NCI-H1694 treated with DMSO at 0.1 percent for 48 hours (cell line): ENCODE results near the gene RHEBL1.
A peak's percentile ranks its signal among the peaks of the same experiment; 100 is the strongest.

ENCODE experiments used
- DNase-seq: peaks from one replicate; lab custom pipeline; 2025; lab: John Stamatoyannopoulos, UW

Gene RHEBL1

DNA sequence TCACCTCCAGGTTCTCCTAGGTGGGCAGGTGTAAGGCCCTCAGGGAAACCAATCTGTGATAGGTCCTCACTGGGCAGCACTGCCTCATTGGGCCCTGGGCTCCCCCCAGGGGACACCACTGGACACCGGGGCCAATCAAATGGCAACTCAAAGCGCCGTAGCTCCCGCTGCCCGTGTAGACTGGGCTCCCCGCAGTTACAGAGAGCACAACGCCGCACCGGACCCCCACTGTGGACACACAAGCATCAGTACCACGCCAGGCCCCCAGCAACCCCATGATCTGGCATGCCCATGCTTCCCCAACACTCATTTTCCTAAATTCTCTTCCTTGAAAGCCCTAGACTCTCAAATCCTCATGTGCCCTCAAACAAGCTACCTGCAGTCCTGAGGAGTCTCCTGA lies 15.3 kb downstream of the RHEBL1 start:
- DNase-seq = no peak

DNA sequence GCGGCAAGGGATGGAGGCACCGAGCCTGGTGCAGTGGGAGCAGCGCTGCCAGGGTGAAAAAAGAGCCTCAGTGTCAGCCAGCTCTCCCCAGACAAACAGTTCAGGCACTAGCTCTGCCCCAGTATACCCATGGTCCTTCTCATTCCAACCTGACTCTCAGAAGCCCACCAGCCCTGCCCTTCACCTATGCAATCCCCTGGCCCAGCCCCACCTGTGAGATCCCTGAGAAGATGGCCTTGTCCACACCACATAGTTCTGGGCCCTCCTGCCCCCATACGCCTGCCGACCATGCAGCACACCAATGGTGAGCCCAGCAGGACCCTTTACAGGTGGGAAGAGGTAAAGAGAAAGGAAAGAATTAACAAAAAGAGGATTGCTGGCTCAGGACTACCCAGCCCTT lies 15.7 kb downstream of the RHEBL1 start:
- DNase-seq = no peak

DNA sequence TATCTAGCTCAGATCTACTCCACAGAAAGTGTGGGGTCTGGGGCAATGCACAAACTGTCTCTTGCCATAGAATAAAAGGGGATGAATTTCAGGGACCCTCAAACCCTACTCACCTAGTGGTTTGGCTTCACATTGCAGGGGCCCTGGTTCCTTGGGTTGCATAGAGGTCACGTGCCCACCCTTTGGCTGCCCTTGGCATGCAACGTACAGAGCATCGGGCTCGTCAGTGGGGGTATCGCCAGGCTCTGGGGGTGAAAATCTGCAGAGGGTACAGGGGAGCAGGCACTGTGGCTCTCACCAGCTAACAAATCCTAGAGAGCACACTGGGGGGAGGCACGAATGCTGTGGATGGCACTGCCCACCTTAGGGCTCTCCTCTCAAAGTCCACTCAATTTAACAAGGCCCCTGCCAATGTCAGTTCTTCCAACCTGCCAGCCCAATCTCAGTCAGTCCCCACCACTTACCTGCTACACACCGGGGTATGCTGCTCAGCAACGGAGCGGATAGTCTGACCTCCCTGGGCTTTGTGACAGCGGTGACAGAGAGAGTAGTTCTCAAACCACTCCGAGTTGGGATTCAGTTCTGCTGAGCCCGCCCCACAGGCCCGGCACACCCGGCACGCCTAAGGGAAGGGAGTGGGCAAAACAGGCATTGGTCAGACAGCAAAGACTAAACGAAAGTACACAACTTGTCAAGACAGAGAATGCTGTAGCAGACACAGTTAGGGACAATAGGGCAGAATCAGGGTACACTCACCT lies 17.1 kb downstream of the RHEBL1 start:
- DNase-seq = no peak

DNA sequence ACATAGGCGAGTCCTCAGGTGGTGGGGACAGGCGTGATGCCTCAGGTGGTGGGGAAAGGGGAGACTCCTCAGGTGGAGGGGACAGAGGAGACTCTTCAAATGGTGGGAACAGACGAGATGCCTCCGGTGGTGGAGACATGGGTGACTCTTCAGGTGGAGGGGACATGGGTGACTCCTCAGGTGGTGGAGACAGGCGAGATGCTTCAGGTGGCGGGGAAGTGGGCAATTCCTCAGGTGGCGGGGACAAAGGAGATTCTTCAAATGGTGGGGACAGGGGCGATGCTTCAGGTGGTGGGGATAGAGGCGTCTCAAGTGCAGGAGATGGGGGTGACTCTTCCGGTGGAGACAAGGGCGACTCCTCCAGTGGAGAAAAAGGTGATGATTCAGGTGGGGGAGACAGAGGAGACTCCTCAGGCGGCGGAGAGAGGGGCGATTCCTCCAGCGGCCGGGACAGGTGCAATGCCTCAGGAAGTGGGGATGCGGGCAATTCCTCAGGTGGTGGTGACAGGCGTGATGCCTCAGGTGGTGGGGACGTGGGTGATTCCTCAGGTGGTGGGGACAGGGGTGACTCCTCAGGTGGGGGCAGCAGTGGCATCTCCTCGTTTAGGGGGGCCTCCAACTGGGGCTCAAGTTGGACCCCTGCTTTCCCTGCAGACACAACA lies 17.9 kb downstream of the RHEBL1 start:
- no peak for DNase-seq

DNA sequence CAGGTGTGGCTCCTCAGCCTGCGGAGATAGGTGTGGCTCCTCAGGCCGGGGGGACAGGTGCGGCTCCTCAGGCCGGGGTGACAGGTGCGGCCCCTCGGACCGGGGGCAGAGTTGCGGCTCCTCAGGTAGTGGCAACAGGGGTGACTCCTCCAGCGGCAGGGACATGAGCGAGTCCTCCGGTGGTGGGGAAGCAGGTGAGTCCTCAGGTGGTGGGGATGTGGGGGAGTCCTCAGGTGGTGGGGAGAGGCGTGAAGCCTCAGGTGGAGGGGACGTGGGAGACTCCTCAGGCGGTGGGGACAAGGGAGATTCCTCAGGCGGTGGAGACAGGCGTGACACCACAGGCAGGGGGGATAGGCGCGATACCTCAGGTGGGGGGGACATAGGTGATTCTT lies 18.4 kb downstream of the RHEBL1 start:
- DNase-seq = no peak

DNA sequence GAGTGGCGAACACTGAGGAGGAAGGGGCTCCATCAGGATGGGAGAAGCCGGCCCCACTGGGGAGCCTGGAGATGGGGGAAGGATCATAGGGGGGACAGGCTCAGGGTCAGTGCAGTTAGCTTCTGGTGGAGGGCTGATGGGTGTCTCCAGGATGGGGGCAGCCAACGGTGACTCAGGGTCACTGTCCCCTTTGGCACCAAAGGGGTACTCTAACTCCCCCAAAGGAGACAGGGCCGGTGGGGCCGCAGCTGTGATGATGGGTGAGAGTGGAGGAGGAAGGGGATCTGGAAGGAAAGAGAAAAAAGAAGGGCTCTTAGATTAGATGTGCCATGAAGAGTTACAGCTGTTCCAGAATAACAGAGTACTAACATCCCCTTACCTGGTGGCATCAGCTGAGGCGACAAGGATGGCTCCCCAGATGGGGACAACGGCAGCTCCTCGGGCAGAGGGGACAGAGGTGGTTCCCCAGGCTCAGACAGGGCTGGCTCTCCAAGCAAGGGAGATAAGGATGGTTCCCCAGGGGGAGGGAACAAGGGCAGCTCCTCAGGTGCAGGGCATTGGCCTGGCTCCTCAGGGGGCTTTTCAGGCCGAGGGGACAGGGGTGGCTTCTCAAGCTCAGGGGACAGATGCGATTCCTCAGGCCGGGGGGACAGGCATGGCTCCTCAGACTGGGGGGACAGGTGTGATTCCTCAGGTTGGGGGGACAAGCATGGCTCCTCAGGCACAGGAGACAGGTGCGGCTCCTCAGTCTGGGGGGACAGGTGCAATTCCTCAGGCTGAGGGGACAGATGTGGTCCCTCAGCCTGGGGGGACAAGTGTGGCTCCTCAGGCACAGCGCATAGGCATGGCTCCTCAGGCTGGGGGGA lies 19.0 kb downstream of the RHEBL1 start:
- no peak for DNase-seq

DNA sequence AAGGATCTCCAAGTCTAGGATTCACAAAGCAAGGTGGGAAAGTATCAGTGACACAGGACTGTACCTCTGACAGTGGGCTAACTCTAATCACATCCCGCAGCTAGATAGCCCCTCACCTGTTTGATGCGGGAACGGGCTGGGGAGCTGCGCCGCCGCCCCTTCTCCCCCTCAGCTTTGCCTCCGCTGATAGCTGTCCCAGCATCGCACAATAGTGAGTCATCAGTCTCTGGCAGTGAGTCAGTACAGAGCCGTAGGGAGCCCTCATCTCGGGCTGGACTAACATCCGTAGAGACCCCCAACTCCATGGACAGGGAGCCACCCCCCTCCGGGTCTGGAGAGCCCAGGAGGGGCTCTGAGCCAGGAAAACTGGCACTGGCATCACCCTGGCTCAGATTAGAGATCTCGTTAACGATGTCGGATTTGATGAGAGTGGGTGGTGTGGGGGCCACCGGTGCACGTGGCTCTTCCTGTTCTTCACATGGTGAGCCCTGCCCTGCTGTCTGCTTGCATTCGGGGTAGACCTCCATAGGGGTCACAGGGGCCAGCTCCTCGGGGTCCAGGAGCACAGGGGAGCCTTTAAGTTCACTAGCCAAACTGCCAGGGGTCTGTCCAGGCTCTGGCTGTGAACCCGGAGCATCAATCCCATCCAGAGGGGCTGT lies 20.1 kb downstream of the RHEBL1 start:
- DNase-seq = no peak

DNA sequence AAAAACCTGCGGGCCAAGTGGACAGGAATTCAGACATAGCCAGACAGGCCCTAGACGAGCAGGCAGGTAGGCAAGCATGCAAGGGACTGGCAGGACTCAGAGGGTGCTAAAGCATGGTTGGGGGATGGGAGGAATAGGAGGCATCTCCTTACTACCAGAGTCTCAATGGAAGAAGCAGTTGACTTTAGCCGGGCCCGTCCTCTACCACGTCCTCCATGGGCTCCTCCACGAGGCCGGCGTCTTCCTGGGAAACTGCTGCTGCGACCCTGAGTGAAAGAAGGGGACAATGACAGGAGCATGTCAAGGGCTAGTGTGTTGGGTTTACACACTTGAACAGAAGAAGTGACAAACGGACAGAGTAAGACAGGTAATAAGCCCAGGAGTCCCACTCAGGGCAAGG lies 20.8 kb downstream of the RHEBL1 start:
- DNase-seq = no peak

DNA sequence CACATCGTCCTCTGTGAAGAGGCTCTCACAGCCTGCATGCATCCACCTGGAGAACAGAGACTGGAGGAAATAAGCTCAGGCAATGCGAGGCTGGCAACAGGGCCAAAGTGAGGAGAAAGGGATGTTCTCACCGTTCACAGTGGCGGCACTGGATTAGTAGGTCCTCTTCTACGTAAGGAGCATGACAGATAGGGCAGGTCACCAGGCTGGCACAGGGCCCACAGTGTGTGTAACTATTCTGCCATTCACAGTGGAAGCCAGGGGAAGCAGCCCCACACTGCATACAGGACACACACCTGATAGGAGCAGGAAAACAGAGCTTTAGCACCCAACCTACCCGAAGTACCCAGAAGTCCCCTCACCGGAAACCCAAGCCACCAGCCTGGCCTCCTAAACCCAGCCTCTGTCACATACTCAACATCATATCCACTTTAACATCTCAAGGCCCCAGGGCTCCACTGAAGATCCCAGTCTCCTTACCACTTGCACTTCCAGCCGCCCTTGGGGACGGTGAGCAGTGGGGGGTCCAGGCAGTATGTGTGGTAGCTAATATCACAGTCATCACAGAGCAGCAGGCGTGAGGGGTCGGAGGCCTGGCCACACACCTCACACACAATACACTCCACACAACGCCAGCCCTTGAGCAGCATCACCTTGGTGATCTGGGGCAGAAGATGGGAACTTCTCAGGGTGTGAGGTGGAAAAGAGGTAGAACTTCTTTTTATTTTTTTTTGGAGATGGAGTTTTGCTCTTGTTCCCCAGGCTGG lies 23.5 kb downstream of the RHEBL1 start:
- DNase-seq = no peak

DNA sequence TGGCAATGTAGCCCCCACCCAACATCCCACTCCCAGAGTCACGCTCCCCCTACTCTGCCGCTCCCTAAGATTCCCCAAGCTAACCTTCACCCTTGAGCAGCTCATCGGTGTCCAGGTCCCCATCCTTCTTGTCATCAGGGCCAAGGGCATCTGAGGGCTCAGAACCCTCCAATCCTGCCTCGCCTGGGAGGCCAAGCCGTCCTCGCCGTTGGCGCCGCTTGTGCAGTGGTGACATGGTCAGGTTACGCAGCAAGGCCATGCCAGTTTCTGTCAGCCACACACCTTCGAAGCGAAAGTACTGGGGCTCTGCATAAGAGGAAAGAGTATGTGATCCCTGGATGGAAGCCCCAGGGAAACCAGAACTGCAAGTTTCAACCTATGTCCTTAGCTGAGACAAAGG lies 25.1 kb downstream of the RHEBL1 start:
- DNase-seq = no peak

DNA sequence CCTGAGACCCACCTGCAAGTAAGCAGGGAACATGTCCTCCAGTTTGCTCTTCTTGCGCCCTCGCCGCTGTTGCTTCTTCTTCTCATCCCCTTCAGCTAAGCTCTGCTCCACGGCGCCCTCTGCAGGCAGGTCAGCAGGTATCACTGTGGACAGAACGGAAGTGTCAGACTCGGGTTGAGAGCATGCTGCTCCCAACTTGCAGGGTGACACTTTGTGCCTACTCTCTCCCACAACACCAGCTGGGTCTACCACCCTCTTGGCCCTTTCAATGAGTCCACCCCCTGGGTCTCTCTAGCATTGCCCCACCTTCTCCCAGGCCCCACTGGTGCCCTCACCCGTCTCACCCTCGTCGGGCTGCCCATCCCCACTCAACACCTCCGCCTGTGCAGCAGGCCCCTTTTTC lies 25.9 kb downstream of the RHEBL1 start:
- DNase-seq = peak; percentile 15

DNA sequence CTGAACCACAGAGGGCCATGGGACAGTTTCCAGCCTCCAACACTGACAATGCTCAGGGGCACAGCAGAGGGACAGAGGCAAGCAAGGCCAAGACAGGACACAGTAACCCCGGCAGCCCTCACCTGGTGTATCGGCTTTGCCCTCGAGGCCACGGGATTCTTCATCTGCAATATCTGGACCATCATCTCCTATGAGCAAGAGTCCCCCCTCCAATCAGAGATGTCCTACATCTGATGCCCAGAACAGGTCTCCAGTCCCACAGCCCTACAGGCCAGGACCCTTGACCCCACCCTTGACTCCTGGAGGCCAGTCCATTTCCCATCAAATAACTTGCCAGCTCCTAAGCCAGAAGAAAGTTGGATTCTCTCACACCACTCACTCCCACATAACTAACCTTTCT lies 26.5 kb downstream of the RHEBL1 start:
- DNase-seq = no peak

DNA sequence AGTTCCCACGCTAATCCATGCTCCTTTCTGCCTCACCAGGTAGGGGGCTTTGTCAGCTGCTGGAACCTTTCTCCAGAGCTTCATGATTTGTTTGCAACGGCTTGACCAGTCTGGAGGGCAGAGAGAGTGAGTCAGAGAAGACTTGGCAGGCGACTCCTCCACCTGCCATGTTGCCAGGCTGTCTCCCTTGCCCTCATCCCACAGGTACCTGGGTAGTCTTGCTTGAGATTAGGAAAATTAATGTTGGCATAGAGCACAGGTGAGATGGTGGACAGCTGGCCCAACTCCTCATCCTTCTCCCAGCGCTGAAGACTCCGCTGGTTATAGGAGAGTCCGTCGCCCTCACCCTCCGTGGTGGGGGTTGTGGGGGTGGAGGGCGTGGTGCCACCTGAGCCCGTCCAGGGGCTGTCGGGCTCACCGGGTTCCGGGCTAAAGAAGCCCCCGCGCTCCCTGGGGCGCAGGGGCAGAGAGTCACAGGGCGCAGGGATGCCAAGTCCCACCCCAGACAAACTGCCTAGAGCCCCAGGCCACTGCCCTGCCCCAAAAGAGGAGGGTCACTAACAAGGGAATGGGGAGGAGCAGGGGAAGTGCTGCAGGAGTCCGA lies 27.8 kb downstream of the RHEBL1 start:
- no peak for DNase-seq

DNA sequence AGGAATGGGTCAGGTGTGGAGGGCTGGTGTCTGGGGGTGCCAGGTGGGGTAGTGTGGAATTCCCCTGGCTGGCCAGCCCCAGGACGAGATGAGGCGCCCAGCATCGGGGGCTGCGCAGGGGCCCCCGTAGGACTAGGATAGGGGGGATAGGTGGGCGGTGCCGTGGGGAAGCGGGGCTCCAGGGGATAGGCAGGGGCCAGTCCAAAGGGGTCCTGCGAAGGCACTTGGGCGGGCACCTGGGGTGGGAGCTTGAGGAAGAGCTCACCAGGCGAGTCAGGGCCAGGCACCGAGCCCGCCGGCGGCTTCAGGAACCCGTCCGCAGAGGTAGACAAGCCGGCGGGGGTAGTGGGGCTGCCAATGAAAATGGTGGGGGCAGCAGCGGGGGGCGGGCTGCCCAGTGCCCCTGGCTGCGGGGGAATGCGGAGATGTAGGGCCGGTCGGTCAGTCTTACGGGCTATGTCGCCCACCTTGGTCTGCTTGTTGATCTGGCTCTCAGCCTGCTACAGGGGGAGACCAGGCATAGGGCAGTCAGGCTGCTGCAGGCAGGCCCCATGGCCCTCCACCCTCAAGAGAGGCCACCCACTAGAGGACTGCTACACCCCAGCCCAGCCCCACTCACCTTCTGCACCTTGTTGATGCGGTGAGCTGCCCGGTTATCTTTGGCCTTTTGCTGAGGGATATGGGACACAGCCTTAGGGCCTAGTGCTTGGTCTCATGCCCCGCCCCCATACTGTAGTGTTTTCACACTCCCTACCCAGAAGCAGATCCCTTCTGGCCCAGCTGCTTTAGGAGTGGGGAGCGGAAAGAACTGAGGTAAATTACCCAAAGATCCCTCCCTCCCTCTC lies 28.5 kb downstream of the RHEBL1 start:
- DNase-seq = no peak

DNA sequence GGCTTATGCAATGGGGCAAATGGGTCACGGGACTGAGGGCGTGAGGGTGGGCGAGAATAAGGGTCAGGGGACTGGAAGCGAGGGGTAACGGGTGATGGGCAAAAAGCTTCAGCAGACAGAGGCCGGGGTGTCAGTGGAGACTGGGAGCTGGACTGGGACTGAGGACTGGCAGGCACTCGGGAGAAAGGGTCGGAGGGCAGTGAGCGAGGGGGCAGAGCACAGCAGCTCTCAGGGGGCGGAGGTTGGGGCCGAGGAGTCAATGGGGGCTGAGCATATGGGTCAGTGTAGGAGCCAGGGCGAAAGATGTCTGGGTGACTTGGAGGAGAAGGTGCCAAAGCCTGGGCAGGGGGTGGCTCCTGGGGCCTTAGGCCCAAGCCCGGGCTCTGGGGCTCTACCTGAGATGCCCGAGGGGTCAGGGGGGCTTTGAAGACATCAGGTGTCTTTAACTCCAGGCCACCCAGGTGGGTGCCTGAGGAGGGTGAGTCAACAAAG lies 29.4 kb downstream of the RHEBL1 start:
- no peak for DNase-seq

DNA sequence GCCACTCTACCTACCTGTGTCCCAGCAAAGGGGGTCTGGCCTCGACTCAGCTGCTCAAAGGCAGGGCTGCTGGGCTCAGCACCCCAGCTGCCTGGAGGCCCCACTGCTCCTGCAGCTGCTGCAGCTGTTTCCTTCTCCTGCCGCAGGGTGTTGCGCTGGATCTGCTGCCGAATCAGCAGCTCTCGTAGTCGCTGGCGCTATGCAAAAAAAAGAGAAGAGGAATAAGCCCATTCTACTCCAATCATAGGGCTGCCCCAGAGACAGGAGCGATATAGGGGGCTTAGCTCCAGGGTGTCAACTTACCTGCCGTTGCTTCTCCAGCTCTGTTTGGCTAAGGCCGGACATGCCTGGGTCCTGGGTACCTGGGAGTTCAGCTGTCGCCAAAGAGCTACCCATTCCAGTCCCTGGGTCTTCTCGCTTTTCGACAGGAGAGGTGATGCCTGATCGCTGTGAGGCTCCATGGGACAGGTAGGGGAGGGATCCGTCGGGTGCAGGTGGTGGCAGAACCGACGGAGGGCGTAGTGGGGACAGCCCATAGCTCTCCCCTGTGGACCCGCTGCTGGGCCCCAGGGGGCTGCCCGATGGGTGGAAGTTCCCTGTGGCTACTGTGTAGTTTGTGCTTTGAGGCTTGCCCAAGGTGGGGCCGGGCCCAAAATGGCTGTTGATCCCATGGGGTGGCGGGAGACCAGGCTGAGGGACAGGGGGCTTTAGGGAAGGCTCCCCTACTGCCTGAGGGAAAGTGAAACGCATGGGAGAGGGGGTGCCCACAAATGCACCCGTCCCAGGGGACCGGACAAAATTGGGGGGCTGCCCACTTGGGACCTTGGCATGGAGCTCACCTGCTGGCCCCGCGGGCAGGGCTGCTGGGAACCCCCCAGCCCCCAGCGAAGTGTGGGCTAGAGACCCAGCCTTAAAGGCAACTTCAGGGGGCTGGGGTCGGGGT lies 30.1 kb downstream of the RHEBL1 start:
- no peak for DNase-seq

DNA sequence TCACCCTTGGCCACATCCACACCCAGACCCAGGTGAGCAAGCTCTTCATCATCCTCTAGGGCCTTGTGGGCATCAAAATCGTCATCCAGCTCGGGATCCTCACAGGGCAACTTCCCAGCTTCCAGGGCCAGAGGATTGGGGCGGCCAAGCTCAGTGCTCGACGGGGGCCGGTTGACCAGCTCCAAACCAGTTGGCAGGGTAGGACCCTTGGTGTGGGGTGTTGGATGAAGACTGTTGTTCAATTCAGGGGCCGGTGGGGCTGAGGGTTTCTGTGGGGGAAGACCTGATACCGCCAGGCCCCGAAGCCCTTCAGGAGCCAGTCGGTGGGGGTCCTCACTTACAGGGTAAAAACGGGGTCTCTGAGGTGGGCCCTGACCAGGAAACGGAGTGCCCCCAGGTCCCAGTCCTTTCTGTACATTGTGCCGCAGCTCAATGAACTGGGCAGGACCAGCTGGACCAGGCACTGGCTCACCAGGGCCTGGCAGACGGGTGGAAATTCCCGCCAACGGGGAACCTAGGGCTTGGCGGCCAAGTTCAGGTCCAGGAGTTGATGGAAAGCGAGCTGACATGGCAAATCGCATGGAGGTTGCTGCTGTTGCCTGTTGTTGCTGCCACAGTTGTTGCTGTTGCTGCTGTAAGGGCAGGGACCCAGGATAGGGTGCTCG lies 31.4 kb downstream of the RHEBL1 start:
- no peak for DNase-seq

DNA sequence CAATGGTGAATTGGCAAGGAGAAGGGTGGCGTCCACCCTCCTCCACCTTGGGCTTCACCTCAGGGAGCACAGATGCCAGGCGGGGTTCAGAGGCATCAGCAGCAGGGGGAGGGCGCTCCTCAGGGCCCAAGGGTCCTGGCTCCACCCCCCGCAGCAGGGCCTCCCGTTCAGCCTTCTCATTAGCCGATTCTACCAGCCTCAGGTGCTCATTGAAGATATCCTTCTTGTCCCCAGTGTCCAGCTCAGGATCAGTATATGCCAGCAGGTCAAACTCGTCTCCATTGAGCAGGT lies 31.9 kb downstream of the RHEBL1 start:
- DNase-seq = no peak
